Measurements from ENCODE around the gene NR5A2. TPM values are rescaled to one million over a fixed set of nuclear protein-coding genes. Genes with fewer than 3 reads are reported as not detected.
A peak's percentile ranks its signal among the peaks of the same experiment; 100 is the strongest.

NR5A2 gene
- total RNA-seq, 1 donor from 2014 or later = not detected

- Histone ChIP-seq H3K27me3 (ENCODE audit: control insufficient read depth, insufficient read depth, low read length) (no peaks in the 10 kb centered on the region), H3K4me3 (ENCODE audit: low read depth, low read length) (no peak overlapping the region), H3K36me3 (ENCODE audit: control insufficient read depth, insufficient read depth, low read length) (no peaks in the 10 kb centered on the region)
- TF ChIP-seq CTCF (IDR thresholded peaks at IDR 0.05; ENCODE audit: insufficient read depth, low read length, severe bottlenecking) = no peak
- no peak for DNase-seq (ENCODE audit: low read depth)
- no peak for FAIRE-seq
These were observed 5.2 kb upstream of the NR5A2 start for GRCh38 chr1:200022239-200022804.

GRCh38 chr1:200028586-200029034 is 1.1 kb downstream of the NR5A2 start:
- peaks cover 11% of the 10 kb centered on the region for H3K27me3 ChIP-seq (ENCODE audit: control insufficient read depth, insufficient read depth, low read length)
- H3K36me3 ChIP-seq (ENCODE audit: control insufficient read depth, insufficient read depth, low read length) = no peaks in the 10 kb centered on the region
- no peak for FAIRE-seq

GRCh38 chr1:200029035-200029821 is 1.7 kb downstream of the NR5A2 start:
- Histone ChIP-seq H3K4me3 (ENCODE audit: low read depth, low read length) (peak overlapping the region; percentile 45), H3K36me3 (ENCODE audit: control insufficient read depth, insufficient read depth, low read length) (no peaks in the 10 kb centered on the region), H3K27me3 (ENCODE audit: control insufficient read depth, insufficient read depth, low read length) (peaks cover 12% of the 10 kb centered on the region)
- peak; percentile 24 for DNase-seq (ENCODE audit: low read depth)
- TF ChIP-seq CTCF (IDR thresholded peaks at IDR 0.05; ENCODE audit: insufficient read depth, low read length, severe bottlenecking) = no peak
- no peak for FAIRE-seq

More at GRCh38 chr1:200028586-200029034, 1.1 kb downstream of the NR5A2 start:
- TF ChIP-seq CTCF (IDR thresholded peaks at IDR 0.05; ENCODE audit: insufficient read depth, low read length, severe bottlenecking) = no peak
- peak overlapping the region; percentile 45 for H3K4me3 ChIP-seq (ENCODE audit: low read depth, low read length)
- DNase-seq (ENCODE audit: low read depth) = peak; percentile 3

- FAIRE-seq = no peak
- no peak for DNase-seq (ENCODE audit: low read depth)
- H3K4me3 ChIP-seq (ENCODE audit: low read depth, low read length) = no peak overlapping the region
These were observed 2.3 kb downstream of the NR5A2 start for GRCh38 chr1:200029822-200030152.

GRCh38 chr1:200030791-200031190 is 3.3 kb downstream of the NR5A2 start:
- Histone ChIP-seq H3K4me3 (ENCODE audit: low read depth, low read length) (no peak overlapping the region), H3K36me3 (ENCODE audit: control insufficient read depth, insufficient read depth, low read length) (no peaks in the 10 kb centered on the region), H3K27me3 (ENCODE audit: control insufficient read depth, insufficient read depth, low read length) (peaks cover 22% of the 10 kb centered on the region)
- TF ChIP-seq CTCF (IDR thresholded peaks at IDR 0.05; ENCODE audit: insufficient read depth, low read length, severe bottlenecking) = no peak
- FAIRE-seq = no peak
- DNase-seq (ENCODE audit: low read depth) = no peak

More at GRCh38 chr1:200029822-200030152, 2.3 kb downstream of the NR5A2 start:
- no peaks in the 10 kb centered on the region for H3K36me3 ChIP-seq (ENCODE audit: control insufficient read depth, insufficient read depth, low read length)
- no peak for TF ChIP-seq CTCF (IDR thresholded peaks at IDR 0.05; ENCODE audit: insufficient read depth, low read length, severe bottlenecking)
- H3K27me3 ChIP-seq (ENCODE audit: control insufficient read depth, insufficient read depth, low read length) = peaks cover 12% of the 10 kb centered on the region
